HCT116 (cell line): Measurements from ENCODE around the gene PIP4K2A. TPM values are rescaled to one million over a fixed set of nuclear protein-coding genes. Genes with fewer than 3 reads are reported as not detected.

Experiments
- ATAC-seq: fragments of 200-7000 bp; cut with Tn5 transposase; 2 replicates; pipeline ENCODE4 v1.9.1; 2020; ENCODE audit warnings: mild to moderate bottlenecking, moderate library complexity
- BruUV-seq: library from RNA; stranded (reverse); fragments of 400-500 nt; replicated peaks from 2 replicates; lab custom pipeline; 2021; lab: Mats Ljungman, UMichigan
- CTCF ChIA-PET: fragments of 300-600 bp; sonication (Branson Sonifier 250); formaldehyde crosslinking; loops from one replicate; lab custom pipeline; 2021; ENCODE audit warnings: antibody characterized with exemption; lab: Charles Lee
- POLR2A ChIA-PET: fragments of 300-600, 350-600 bp; sonication (Branson Sonifier 250); formaldehyde crosslinking; loops from one replicate; lab custom pipeline; 2021; ENCODE audit warnings: antibody characterized with exemption; lab: Charles Lee
- RAD21 ChIA-PET, 2 experiments: fragments of 300-600 bp; sonication (Branson Sonifier 250); formaldehyde crosslinking; loops; one replicate each; lab custom pipeline; 2023; ENCODE audit warnings: low total read pairs in 2 of 2; ENCODE audit not compliant: uncharacterized antibody in 2 of 2, unreplicated experiment in 2 of 2, low non-redundant PET in 1 of 2; lab: Charles Lee
- DNase-seq: peaks from one replicate; pipeline ENCODE4 v3.0.0-alpha.2; 2010; ENCODE audit warnings: low read depth, low spot score
- H2AFZ ChIP-seq: fragments of 200-600 bp; shearing (Covaris generic), sonication (generic); 2 replicates; pipeline ENCODE4 v1.6.1; 2017; ENCODE audit warnings: low read depth, mixed run types, mixed read lengths, antibody characterized with exemption, low read length; ENCODE audit not compliant: poor library complexity, severe bottlenecking
- H3K27ac ChIP-seq: 2 replicates; pipeline ENCODE4 v1.5.1; 2012; ENCODE audit warnings: low read depth, low read length
- H3K27me3 ChIP-seq: fragments of 200-600 bp; sonication (generic); 2 replicates; pipeline ENCODE4 v1.6.1; 2016; ENCODE audit warnings: mixed run types, low read length, mixed read lengths; ENCODE audit not compliant: insufficient read depth
- H3K36me3 ChIP-seq, 2 experiments: fragments of 200-500 bp in 1 of 2; fragments of 200-600 bp in 1 of 2; sonication (Bioruptor generic) in 1 of 2; sonication (generic) in 1 of 2; 2 replicates each; pipeline versions ENCODE4 v1.5.1 to v1.6.1; 2014 to 2016; ENCODE audit warnings: low read length in 2 of 2, inconsistent platforms in 1 of 2, mixed read lengths in 1 of 2, mixed run types in 1 of 2; ENCODE audit not compliant: insufficient read depth in 2 of 2, control insufficient read depth in 1 of 2
- H3K4me1 ChIP-seq, 2 experiments: fragments of 200-600 bp in 1 of 2; sonication (generic) in 1 of 2; 2 replicates each; pipeline versions ENCODE4 v1.5.1 to v1.6.1; 2012 to 2017; ENCODE audit warnings: low read length in 2 of 2, inconsistent platforms in 1 of 2, mild to moderate bottlenecking in 1 of 2, mixed read lengths in 1 of 2, mixed run types in 1 of 2, moderate library complexity in 1 of 2; ENCODE audit not compliant: insufficient read depth in 2 of 2, control insufficient read depth in 1 of 2
- H3K4me2 ChIP-seq: fragments of 200-600 bp; sonication (generic); 2 replicates; pipeline ENCODE4 v1.6.1; 2017; ENCODE audit warnings: mixed run types, low read length, mixed read lengths
- H3K4me3 ChIP-seq, 2 experiments: fragments of 200-600 bp in 1 of 2; sonication (generic) in 1 of 2; replicated peaks in 1 of 2; 2 replicates each; pipeline ENCODE4 v1.5.1; 2011 to 2016; ENCODE audit warnings: low read length in 2 of 2, control low read depth in 1 of 2, low read depth in 1 of 2, mild to moderate bottlenecking in 1 of 2, mixed read lengths in 1 of 2, mixed run types in 1 of 2
- H3K79me2 ChIP-seq: fragments of 200-600 bp; sonication (generic); 2 replicates; pipeline ENCODE4 v1.6.1; 2017; ENCODE audit warnings: mild to moderate bottlenecking, mixed run types, low read length, moderate library complexity, mixed read lengths; ENCODE audit not compliant: insufficient read depth
- H3K9ac ChIP-seq: fragments of 200-600 bp; sonication (generic); 2 replicates; pipeline ENCODE4 v1.6.1; 2016; ENCODE audit warnings: low read length, mixed read lengths
- H3K9me2 ChIP-seq: fragments of 200-600 bp; sonication (generic), shearing (Covaris generic); 2 replicates; pipeline ENCODE4 v1.6.1; 2017; ENCODE audit warnings: mixed run types, mild to moderate bottlenecking, moderate library complexity; ENCODE audit not compliant: insufficient read depth
- H3K9me3 ChIP-seq, 2 experiments: fragments of 200-500 bp in 1 of 2; fragments of 200-600 bp in 1 of 2; sonication (Bioruptor generic) in 1 of 2; sonication (generic) in 1 of 2; 2 replicates each; pipeline ENCODE4 v1.6.1; 2014 to 2017; ENCODE audit warnings: low read length in 2 of 2, mixed read lengths in 2 of 2, inconsistent platforms in 1 of 2, low read depth in 1 of 2, mild to moderate bottlenecking in 1 of 2, mixed run types in 1 of 2, moderate library complexity in 1 of 2; ENCODE audit not compliant: control insufficient read depth in 1 of 2, insufficient read depth in 1 of 2
- H4K20me1 ChIP-seq: fragments of 200-600 bp; sonication (generic), shearing (Covaris generic); 2 replicates; pipeline ENCODE4 v1.6.1; 2017; ENCODE audit warnings: mixed run types, mild to moderate bottlenecking, moderate library complexity; ENCODE audit not compliant: insufficient read depth
- ELF1 ChIP-seq: IDR thresholded peaks from 2 replicates; pipeline ENCODE4 v1.6.1; 2012; ENCODE audit warnings: low read depth, borderline replicate concordance
- EZH2 ChIP-seq: fragments of 200-600 bp; sonication (generic); IDR thresholded peaks from 2 replicates; pipeline ENCODE4 v1.6.1; 2017; ENCODE audit warnings: antibody characterized with exemption, mixed run types
- EZH2phosphoT487 ChIP-seq: fragments of 200-600 bp; IDR thresholded peaks from 2 replicates; pipeline ENCODE4 v1.6.1; 2018; ENCODE audit warnings: antibody characterized with exemption, borderline replicate concordance
- SIN3A ChIP-seq: IDR thresholded peaks from 2 replicates; pipeline ENCODE4 v1.6.1; 2012; ENCODE audit warnings: low read depth
- TCF7L2 ChIP-seq: IDR thresholded peaks from 2 replicates; pipeline ENCODE4 v1.7.0; 2011; ENCODE audit warnings: borderline replicate concordance, inconsistent platforms; ENCODE audit not compliant: insufficient read depth, insufficient read length; ENCODE audit errors: extremely low read depth
- ZBTB33 ChIP-seq: IDR thresholded peaks from 2 replicates; pipeline ENCODE4 v1.6.1; 2011; ENCODE audit warnings: mild to moderate bottlenecking, low read length, moderate library complexity; ENCODE audit not compliant: insufficient replicate concordance; ENCODE audit errors: extremely low read depth
- ZFX ChIP-seq: fragments of 450-650 bp; IDR thresholded peaks from 2 replicates; pipeline ENCODE4 v1.6.1; 2017
- ZNF274 ChIP-seq: fragments of 200-500 bp; sonication (Bioruptor generic); IDR thresholded peaks from 2 replicates; pipeline ENCODE4 v1.6.1; 2014; ENCODE audit warnings: mild to moderate bottlenecking, low read depth, low read length, inconsistent platforms
- intact Hi-C: fragments of 100-400 bp; cut with micrococcal nuclease; formaldehyde crosslinking; loops from 2 replicates; pipeline ENCODE4 v1.10.0; 2022
- total RNA-seq: library from RNA; stranded (reverse); gene quantifications from one replicate; pipeline ENCODE4 v1.2.1, GENCODE V29; 2021; ENCODE audit not compliant: unreplicated experiment
- TF ChIP-seq, protein P1 (sequence below): IDR thresholded peaks from 2 replicates; pipeline ENCODE4 v1.6.1; 2012

Gene PIP4K2A
- total RNA-seq, 1 experiment from 2014 or later: 41.9 TPM

- Histone ChIP-seq H3K79me2 (no peaks in the 10 kb centered on the region), H3K9me3 (no peaks in the 10 kb centered on the region), H2AFZ (no peak overlapping the region), H3K27me3 (no peaks in the 10 kb centered on the region), H3K4me1 (no peaks in the 10 kb centered on the region), H3K27ac (no peak overlapping the region), H3K4me3 (no peak overlapping the region), H4K20me1 (no peaks in the 10 kb centered on the region), H3K9me2 (no peaks in the 10 kb centered on the region), H3K36me3 (peaks cover 0 to 29% of the 10 kb centered on the region in 2 experiments; a peak in 1 of 4 replicates), H3K4me2 (no peak overlapping the region), H3K9ac (no peak overlapping the region)
- no TSS peak for BruUV-seq
- CTCF ChIA-PET: no interaction called here
- POLR2A ChIA-PET: no interaction called here
- RAD21 ChIA-PET: no interaction called here
- intact Hi-C loops: no loop called here
- TF ChIP-seq EZH2phosphoT487 (no peak), ZFX (no peak), ZNF274 (no peak), EZH2 (no peak), SIN3A (no peak), ELF1 (no peak), ZBTB33 (no peak), TCF7L2 (no peak)
- TF ChIP-seq, protein P1, sequence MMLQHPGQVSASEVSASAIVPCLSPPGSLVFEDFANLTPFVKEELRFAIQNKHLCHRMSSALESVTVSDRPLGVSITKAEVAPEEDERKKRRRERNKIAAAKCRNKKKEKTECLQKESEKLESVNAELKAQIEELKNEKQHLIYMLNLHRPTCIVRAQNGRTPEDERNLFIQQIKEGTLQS: no peak
- no peak for ATAC-seq
- no peak for DNase-seq
These were observed 171.6 kb downstream of the PIP4K2A start for GRCh38 chr10:22542773-22543172.
